ENCODE measurements around the gene CCKAR.

CCKAR gene

GRCh38 chr4:26459756-26460530 lies 30.3 kb downstream of the CCKAR start:
- DNase-seq (ENCODE audit: low read depth in 1 of 2, low spot score in 1 of 2) = no peak

GRCh38 chr4:26459054-26459755 lies 31.1 kb downstream of the CCKAR start:
- DNase-seq (ENCODE audit: low read depth in 1 of 2, low spot score in 1 of 2) = no peak

GRCh38 chr4:26458157-26458561 lies 32.1 kb downstream of the CCKAR start:
- no peak for DNase-seq (ENCODE audit: low read depth in 1 of 2, low spot score in 1 of 2)

GRCh38 chr4:26457412-26457811 lies 32.9 kb downstream of the CCKAR start:
- DNase-seq (ENCODE audit: low read depth in 1 of 2, low spot score in 1 of 2) = no peak

DNA sequence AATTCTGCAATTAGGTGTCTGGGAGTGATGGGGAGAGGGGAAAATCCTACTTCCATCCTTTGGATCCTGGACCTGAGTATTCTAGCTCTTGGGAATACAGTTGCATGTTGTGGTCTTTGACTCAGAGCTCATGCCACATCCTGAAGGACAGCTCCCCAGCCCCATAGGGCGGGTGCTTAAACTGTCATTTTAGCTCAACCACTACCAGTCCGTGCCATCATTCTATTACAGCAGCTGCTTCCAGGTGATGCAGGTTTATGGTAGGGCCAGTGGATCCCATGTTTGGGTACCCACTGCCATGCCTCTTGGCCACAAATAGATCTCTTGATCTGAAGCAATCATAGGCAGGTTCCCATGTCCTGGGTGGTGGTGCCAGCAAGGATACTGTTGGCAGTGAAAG lies 34.7 kb downstream of the CCKAR start:
- no peak for DNase-seq (ENCODE audit: low read depth in 1 of 2, low spot score in 1 of 2)

- no peak for DNase-seq (ENCODE audit: low read depth in 1 of 2, low spot score in 1 of 2)
Observed at GRCh38 chr4:26454961-26455360, 35.3 kb downstream of the CCKAR start.

DNA sequence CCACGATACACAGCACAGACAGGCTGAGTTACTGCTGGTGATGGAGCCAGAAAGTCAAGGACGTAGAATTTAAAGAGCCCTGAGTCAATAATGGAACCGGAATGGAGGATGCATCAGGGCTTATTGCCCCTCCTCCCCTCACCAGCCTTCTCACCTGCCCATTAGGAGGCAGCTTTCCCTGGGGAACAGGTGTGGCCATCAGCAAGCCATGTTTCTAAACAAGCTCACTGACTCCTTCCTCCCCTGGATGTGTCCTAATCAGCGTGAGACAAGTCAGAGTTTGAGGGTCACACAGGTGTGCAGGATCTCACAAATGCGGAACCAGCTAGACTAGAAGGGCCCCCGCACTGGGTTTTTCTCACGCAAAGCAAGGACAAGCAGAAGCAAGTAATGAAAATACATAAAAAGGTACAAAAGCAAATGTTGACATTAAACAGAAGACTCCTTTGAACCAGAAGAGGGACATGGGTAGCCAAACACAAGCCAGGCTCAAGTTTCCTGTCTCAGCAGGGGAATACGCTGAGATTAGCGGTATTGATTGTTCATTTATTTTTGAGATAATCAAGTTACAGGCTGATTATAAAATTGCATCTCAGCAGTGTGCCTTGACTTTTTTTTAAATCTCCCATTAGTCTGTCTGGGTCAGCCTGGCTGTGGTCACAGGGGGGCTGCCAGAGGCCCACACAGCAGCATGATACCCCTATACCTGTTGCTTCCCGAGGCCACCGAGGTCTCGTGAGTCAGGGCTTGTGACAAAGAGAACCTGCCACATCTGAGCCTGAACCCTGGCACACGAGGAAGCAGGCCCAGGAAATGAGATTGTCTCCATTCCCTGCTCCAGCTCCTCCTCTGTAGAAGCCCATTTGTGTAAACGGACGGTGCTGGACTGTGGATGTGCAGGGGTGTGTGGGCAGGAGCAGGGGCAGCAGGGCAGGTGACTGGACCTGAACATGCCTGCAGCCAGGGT lies 37.4 kb downstream of the CCKAR start:
- DNase-seq (ENCODE audit: low read depth in 1 of 2, low spot score in 1 of 2) = no peak

DNA sequence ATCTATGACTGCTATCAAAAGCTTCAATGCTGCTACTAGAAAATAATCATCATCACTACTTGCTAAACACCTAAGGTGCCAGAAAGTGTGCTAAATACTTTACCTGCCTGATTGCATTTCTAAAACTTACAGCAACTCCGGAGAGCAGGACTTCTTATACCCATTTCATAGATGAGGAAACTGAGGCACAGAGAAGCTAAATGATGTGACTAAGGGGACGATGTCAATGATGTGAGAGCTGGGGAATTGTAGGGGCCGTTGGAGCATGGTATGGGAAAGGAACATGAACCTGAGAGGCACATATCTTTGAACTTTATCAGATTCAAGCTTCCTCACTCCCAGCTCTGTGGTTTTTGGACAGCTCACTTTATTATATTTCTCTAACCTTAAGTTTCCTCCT lies 38.7 kb downstream of the CCKAR start:
- no peak for DNase-seq (ENCODE audit: low read depth in 1 of 2, low spot score in 1 of 2)

GRCh38 chr4:26450418-26450817 lies 39.9 kb downstream of the CCKAR start:
- no peak for DNase-seq (ENCODE audit: low read depth in 1 of 2, low spot score in 1 of 2)

GRCh38 chr4:26447378-26447777 lies 42.9 kb downstream of the CCKAR start:
- no peak for DNase-seq (ENCODE audit: low read depth in 1 of 2, low spot score in 1 of 2)

- no peak for DNase-seq (ENCODE audit: low read depth in 1 of 2, low spot score in 1 of 2)
Observed at GRCh38 chr4:26441771-26442170, 48.5 kb downstream of the CCKAR start.

GRCh38 chr4:26441102-26441501 lies 49.2 kb downstream of the CCKAR start:
- DNase-seq (ENCODE audit: low read depth in 1 of 2, low spot score in 1 of 2) = no peak

DNA sequence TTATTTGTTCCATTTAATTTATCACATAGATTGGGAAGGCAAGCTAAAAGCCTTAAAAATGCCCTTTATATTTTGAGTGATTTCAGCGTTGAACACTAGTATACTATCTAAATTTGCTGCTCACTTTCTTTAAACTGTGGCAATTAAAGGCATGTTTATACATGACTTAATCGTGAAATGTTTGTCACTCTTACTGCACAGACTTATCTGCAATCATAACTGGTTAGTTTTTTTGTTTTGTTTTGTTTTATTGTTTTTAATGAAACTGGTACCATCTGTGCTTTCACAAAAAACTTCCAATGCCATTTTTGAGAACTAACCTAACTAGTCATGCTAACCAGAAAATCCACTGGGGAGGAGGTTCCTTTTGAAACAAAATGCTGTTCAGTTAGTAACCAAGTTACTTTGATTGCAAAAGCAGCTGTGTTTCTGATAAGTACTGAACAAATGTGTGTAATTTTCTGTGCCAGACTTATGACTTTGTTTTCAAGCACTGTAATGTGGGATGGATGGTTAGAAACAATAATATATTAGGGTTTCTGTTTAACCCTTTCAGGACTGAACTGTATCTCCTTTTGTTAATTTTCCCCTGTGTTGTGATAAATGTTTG lies 56.1 kb downstream of the CCKAR start:
- DNase-seq (ENCODE audit: low read depth in 1 of 2, low spot score in 1 of 2) = no peak

GRCh38 chr4:26433556-26433955 lies 56.7 kb downstream of the CCKAR start:
- no peak for DNase-seq (ENCODE audit: low read depth in 1 of 2, low spot score in 1 of 2)

- no peak for DNase-seq (ENCODE audit: low read depth in 1 of 2, low spot score in 1 of 2)
Observed at GRCh38 chr4:26432419-26432818, 57.9 kb downstream of the CCKAR start.

GRCh38 chr4:26431461-26432180 lies 58.7 kb downstream of the CCKAR start:
- no peak for DNase-seq (ENCODE audit: low read depth in 1 of 2, low spot score in 1 of 2)
